Measurements from ENCODE around the gene UMAD1. TPM values are rescaled to one million over a fixed set of nuclear protein-coding genes. Genes with fewer than 3 reads are reported as not detected.

Gene UMAD1
- total and polyA plus RNA-seq, 2 donors (not counting 3 experiments of a cell fraction or from before 2014, with no cell fraction given), result 5.6 to 6.6 TPM

DNA sequence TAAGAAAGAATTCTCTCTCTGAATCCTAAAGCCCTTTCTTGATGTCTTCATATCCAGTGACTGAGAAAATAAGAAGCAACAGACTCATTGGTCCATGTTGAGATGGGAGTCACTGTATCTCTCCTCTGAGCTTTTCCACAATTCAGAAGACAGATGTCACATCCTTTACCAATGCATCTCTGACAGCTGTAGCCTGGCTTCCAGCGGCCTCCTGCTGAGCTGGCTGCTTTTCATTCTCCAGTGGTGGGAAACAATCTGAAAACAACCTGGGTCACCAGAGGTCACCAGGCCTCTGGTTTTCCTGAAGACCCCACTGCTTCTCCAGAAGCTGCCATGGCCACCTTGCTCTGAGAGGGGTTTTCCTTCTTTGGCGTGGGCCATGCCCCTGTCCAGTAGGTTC is 96.1 kb downstream of the UMAD1 start:
- TF ChIP-seq MYC (IDR thresholded peaks at IDR 0.05; ENCODE audit: low read depth, low read length) (no peak), POLR2A (IDR thresholded peaks at IDR 0.05; ENCODE audit: low read depth, low read length) (no peak), POLR2AphosphoS5 (IDR thresholded peaks at IDR 0.05; ENCODE audit: insufficient read depth, low read depth, low read length) (no peak), EZH2 (IDR thresholded peaks at IDR 0.05; ENCODE audit: borderline replicate concordance, low read depth, low read length, severe bottlenecking) (no peak), FOS (IDR thresholded peaks at IDR 0.05; ENCODE audit: borderline replicate concordance, insufficient read depth, low read length) (no peak)
- TF ChIP-seq, protein P1, sequence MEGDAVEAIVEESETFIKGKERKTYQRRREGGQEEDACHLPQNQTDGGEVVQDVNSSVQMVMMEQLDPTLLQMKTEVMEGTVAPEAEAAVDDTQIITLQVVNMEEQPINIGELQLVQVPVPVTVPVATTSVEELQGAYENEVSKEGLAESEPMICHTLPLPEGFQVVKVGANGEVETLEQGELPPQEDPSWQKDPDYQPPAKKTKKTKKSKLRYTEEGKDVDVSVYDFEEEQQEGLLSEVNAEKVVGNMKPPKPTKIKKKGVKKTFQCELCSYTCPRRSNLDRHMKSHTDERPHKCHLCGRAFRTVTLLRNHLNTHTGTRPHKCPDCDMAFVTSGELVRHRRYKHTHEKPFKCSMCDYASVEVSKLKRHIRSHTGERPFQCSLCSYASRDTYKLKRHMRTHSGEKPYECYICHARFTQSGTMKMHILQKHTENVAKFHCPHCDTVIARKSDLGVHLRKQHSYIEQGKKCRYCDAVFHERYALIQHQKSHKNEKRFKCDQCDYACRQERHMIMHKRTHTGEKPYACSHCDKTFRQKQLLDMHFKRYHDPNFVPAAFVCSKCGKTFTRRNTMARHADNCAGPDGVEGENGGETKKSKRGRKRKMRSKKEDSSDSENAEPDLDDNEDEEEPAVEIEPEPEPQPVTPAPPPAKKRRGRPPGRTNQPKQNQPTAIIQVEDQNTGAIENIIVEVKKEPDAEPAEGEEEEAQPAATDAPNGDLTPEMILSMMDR (IDR thresholded peaks at IDR 0.05; ENCODE audit: extremely low read depth in 1 of 2, insufficient read depth in 1 of 2, low read depth in 1 of 2, low read length in 2 of 2), result no peak
- Histone ChIP-seq H3K36me3 (ENCODE audit: control insufficient read depth in 2 of 2, extremely low read depth in 1 of 2, insufficient read depth in 2 of 2, low read length in 2 of 2) (no peaks in the 10 kb centered on the region), H3K27me3 (ENCODE audit: control insufficient read depth in 2 of 2, insufficient read depth in 2 of 2, low read length in 2 of 2) (no peaks in the 10 kb centered on the region), H3K9ac (replicated peaks; ENCODE audit: extremely low read depth, insufficient read depth, low read length) (no peak overlapping the region), H3K4me2 (ENCODE audit: insufficient read depth, low read length) (no peak overlapping the region), H2AFZ (ENCODE audit: low read depth, low read length) (no peak overlapping the region), H3K9me1 (replicated peaks; ENCODE audit: control insufficient read depth, extremely low read depth, insufficient read depth, low read length) (no peaks in the 10 kb centered on the region), H3K4me1 (ENCODE audit: control insufficient read depth, extremely low read depth, insufficient read depth, low read length) (peaks cover 8% of the 10 kb centered on the region), H3K27ac (ENCODE audit: insufficient read depth, low read depth, low read length) (no peak overlapping the region), H3K4me3 (replicated peaks in 1 of 3; ENCODE audit: insufficient read depth in 1 of 3, low read depth in 1 of 3, low read length in 3 of 3) (no peak overlapping the region), H3K79me2 (ENCODE audit: control insufficient read depth, insufficient read depth, low read length) (no peaks in the 10 kb centered on the region), H4K20me1 (replicated peaks; ENCODE audit: control insufficient read depth, extremely low read depth, insufficient read depth, low read length) (no peaks in the 10 kb centered on the region), H3K9me3 (replicated peaks; ENCODE audit: control insufficient read depth, insufficient read depth, low read length) (no peaks in the 10 kb centered on the region)
- intact Hi-C loops (cut with micrococcal nuclease) (no loop called here), dilution Hi-C loops (cut with MboI; ENCODE audit: extremely low pct_ligation_motif_present, low sequenced_read_pairs) (no loop called here)
- no TSS peak for BruUV-seq (replicated peaks)
- FAIRE-seq (no peak), DNase-seq (ENCODE audit: low read depth, low spot score) (no peak)
- ChIA-PET POLR2A (no interaction called here), CTCF (interaction anchor here (1.3 to 3.6 kb wide), 3 partner anchors 8 to 560 kb away, joined by 3 to 12 read pairs (median 4); no protein-coding TSS in a partner anchor)

GRCh38 chr7:7737674-7738073 is 97.1 kb downstream of the UMAD1 start:
- Histone ChIP-seq H3K27ac (ENCODE audit: insufficient read depth, low read depth, low read length) (no peak overlapping the region), H3K9ac (replicated peaks; ENCODE audit: extremely low read depth, insufficient read depth, low read length) (no peak overlapping the region), H3K4me1 (ENCODE audit: control insufficient read depth, extremely low read depth, insufficient read depth, low read length) (peaks cover 3% of the 10 kb centered on the region), H4K20me1 (replicated peaks; ENCODE audit: control insufficient read depth, extremely low read depth, insufficient read depth, low read length) (no peaks in the 10 kb centered on the region), H3K9me3 (replicated peaks; ENCODE audit: control insufficient read depth, insufficient read depth, low read length) (no peaks in the 10 kb centered on the region), H2AFZ (ENCODE audit: low read depth, low read length) (no peak overlapping the region), H3K4me2 (ENCODE audit: insufficient read depth, low read length) (no peak overlapping the region), H3K4me3 (replicated peaks in 1 of 3; ENCODE audit: insufficient read depth in 1 of 3, low read depth in 1 of 3, low read length in 3 of 3) (no peak overlapping the region), H3K79me2 (ENCODE audit: control insufficient read depth, insufficient read depth, low read length) (no peaks in the 10 kb centered on the region), H3K9me1 (replicated peaks; ENCODE audit: control insufficient read depth, extremely low read depth, insufficient read depth, low read length) (no peaks in the 10 kb centered on the region), H3K36me3 (ENCODE audit: control insufficient read depth in 2 of 2, extremely low read depth in 1 of 2, insufficient read depth in 2 of 2, low read length in 2 of 2) (no peaks in the 10 kb centered on the region), H3K27me3 (ENCODE audit: control insufficient read depth in 2 of 2, insufficient read depth in 2 of 2, low read length in 2 of 2) (no peaks in the 10 kb centered on the region)
- FAIRE-seq (no peak), DNase-seq (ENCODE audit: low read depth, low spot score) (no peak)
- intact Hi-C loops (cut with micrococcal nuclease), result no loop called here
- dilution Hi-C loops (cut with MboI; ENCODE audit: extremely low pct_ligation_motif_present, low sequenced_read_pairs), result no loop called here
- TF ChIP-seq FOS (IDR thresholded peaks at IDR 0.05; ENCODE audit: borderline replicate concordance, insufficient read depth, low read length) (no peak), POLR2AphosphoS5 (IDR thresholded peaks at IDR 0.05; ENCODE audit: insufficient read depth, low read depth, low read length) (no peak), GATA2 (IDR thresholded peaks at IDR 0.05; ENCODE audit: insufficient read depth, insufficient read length, low read depth, low read length) (no peak), MYC (IDR thresholded peaks at IDR 0.05; ENCODE audit: low read depth, low read length) (no peak), EZH2 (IDR thresholded peaks at IDR 0.05; ENCODE audit: borderline replicate concordance, low read depth, low read length, severe bottlenecking) (no peak), POLR2A (IDR thresholded peaks at IDR 0.05; ENCODE audit: low read depth, low read length) (no peak), JUN (IDR thresholded peaks at IDR 0.05; ENCODE audit: borderline replicate concordance, insufficient read depth, insufficient read length, low read depth) (no peak)
- TF ChIP-seq, protein P1 (IDR thresholded peaks at IDR 0.05; ENCODE audit: extremely low read depth in 1 of 2, insufficient read depth in 1 of 2, low read depth in 1 of 2, low read length in 2 of 2), result no peak
- TF ChIP-seq, protein P2, sequence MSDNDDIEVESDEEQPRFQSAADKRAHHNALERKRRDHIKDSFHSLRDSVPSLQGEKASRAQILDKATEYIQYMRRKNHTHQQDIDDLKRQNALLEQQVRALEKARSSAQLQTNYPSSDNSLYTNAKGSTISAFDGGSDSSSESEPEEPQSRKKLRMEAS (IDR thresholded peaks at IDR 0.05; ENCODE audit: insufficient read depth, insufficient read length), result no peak
- ChIA-PET POLR2A (no interaction called here), CTCF (interaction anchor here (3.5 kb wide), 1 partner anchor 56 kb away, joined by 20 read pairs; no protein-coding TSS in a partner anchor)
- BruUV-seq (replicated peaks), result no TSS peak
